Activated CD4-positive, alpha-beta T cell treated with anti-CD3 and anti-CD28 coated beads, Interleukin-2, Interleukin-4, amounts not matched to agents 100 ng/mL and 50 ng/mL, durations not matched to agents 16 hours and 8 hours (primary cell): ENCODE measurements around the gene SPDL1.
"Not testable (repeated sequence)": the region's sequence is repeated elsewhere in the genome, so short reads cannot be mapped to it uniquely, and the experiment has no call there.

Experiments
- DNase-seq: peaks from one replicate; pipeline ENCODE4 v3.0.0-alpha.2; 2020; ENCODE audit warnings: low spot score

The SPDL1 gene

DNA sequence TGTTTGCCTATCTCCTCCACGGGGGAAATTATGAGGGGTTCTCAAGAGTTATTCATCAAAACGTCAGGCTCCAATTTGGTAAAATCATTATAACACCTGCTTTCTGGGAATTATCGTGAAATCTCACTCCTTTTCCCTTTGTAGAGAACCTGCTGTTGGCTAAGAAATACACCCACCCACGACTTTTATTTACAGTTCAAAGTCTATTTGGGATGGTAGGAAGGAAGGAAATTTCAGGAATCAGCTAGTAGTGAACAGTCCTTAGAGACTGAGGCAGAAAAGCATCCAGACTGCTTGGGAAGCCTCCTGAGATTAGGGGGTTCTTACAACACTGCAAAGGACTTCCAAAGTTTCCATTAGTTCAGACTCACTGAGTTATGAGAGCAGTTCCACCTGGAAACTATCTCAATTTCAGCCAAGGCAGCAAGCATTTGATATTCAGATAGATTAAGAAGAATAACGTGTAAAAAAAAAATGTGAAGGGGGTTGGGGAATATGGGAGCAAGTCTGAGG, 9.4 kb upstream of the SPDL1 start:
- DNase-seq, result no peak

DNA sequence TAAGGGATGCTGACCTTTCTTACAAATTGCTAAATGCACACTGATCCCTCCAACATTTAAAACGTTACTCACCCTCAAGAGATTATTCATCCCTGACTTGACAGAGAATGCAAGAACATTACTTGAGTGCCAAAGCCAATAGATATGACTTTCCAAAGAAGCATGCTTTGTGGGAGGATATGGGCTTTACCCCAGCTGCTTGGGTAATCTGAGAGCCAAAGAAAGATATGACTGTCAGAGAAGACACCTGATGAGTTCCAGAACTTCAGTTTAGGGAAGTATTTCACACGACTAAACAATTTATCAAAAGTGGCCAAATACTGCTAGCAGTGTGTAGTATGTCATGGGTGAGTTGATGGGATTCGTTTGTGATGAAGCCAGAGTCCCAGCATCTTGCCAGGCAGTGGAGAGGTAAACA, 7.4 kb upstream of the SPDL1 start:
- no peak for DNase-seq

DNA sequence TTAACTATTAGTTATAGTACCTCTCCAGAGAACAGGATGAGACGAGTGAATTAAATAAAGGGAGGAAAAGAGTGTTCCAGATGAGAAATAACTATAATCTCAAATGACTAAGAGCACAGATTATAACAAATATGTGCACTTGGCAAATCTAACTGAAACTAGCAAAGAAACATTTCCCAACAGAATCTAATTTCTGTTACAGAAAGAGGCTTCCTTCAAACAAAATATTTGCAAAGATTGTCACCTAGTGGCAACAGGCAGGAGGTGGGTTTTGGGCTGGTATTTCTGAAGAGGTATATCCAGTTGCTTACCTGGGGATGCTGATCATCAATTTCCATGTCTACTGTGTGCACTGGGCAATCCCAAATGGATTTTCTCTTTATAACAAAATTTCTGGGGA, 5.6 kb upstream of the SPDL1 start:
- DNase-seq, result no peak

DNA sequence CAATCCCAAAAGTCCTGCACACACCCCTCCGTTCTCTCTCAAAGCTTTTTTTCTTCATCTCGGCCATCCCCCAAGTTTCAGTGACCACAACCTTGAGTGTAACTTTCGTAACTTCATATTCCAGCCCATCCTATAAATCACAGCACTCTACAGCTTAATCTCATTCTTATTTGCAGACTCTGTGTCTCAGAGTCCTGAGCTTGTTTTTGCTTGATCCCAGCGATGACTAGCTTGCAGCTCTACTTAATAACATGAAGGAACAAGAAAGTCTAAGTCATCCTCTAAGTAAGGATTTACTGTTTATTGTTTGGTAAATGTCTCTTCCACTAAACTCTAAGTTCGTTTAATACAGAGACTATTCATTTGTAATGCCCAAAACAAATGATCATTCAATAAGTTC, 2.6 kb upstream of the SPDL1 start:
- DNase-seq, result no peak

DNA sequence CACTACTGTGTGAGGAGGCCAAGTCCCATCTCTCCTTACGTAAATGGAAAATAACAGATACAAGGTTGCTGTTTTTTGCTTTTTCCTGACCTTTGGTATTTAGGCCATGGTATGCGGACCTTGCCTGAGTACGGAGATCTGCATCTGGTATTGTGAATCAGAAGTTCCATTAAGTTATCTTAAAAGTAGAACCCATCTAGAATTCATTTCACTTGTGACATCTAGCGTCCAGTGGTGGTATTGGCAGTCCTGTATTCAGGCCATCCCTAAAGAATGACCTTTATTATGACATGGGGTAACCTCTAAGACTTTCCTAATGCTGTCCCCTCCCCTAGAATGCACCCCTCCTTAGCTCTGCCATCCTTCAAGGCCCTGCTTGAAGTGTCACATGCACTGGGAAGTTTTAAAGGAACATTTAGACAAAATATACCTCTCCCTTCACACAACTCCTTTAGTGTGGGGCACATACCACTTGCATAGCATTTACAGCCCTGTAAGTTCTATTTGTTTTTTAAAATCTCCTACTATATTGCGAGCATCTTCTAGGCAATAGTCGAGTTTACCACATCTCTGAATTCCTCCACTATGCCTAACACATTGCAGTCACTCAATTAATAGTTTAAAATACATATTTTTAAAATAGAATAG, 1.9 kb upstream of the SPDL1 start:
- DNase-seq, result peak; percentile 75

DNA sequence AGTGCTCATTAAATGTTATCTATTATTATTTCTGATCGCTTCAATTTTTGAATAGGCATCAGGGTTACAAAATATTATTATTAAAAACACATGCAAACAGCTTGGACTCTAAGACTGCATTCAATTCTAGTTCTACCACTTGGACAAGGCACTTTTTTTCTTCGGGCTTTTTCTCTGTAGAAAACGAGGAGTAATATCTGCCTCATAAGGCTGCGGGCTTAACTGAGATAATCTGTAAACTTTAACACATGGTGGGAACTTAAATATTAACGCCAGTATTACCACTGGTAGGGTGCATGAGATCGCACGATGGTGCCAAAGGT, 511 bp upstream of the SPDL1 start:
- DNase-seq, result no peak

DNA sequence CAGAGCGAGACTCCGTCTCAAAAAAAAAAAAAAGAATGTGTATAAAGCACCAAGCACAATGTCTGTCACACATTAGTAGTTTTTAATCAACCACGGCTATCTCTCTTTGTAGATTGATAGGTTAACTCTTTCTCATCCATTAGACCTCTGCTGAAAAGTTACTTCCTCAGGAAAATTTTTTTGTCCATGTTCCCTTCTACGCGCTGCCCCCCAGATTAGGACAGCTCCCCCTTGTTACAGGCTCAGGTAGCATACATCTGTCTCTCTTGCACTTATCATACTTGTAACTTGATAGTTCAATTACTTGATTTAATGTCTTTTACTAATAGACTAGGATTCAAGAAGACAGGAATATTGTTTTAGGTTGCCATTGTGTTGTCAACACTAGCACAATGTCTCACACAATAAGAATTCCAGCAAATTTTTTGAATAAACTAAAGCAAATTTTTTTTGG, 1.5 kb downstream of the SPDL1 start:
- DNase-seq, result no peak

DNA sequence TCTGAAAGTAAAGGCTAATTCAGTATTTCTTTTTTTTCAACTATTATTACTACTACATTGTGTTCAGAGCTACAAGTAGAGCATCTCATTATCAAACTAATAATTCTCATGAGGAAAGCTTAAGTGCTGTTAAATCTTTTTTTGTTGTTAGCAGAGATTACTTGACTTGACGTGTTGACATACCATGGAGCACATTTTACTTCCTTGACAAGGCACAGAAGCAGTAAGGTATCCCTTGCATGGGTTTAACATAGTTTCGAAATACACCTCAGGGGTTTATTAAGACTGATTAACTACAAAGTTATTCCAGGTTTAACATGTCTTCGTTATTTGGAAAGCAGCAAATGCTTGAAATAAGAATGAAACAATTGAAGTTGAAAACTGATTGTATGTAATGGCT, 7.0 kb downstream of the SPDL1 start:
- no peak for DNase-seq

DNA sequence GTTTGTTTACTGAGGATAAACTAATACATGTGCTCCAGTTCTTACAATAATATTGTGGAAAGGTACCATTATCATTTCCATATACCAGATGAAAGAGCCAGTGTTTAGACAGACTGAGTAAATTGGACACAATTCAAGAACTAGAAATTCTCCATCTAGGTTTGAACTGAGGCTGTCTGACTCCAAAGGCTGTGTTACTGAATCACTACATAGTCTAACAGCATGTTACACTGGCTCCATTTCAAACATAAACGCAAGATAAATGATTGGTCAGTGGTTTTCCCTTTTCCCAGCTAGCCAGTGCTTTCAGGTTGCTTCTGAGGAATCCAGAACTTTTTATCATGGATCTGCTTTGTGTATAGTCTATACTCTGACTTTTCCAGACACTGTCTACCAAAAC, 8.1 kb downstream of the SPDL1 start:
- no peak for DNase-seq

DNA sequence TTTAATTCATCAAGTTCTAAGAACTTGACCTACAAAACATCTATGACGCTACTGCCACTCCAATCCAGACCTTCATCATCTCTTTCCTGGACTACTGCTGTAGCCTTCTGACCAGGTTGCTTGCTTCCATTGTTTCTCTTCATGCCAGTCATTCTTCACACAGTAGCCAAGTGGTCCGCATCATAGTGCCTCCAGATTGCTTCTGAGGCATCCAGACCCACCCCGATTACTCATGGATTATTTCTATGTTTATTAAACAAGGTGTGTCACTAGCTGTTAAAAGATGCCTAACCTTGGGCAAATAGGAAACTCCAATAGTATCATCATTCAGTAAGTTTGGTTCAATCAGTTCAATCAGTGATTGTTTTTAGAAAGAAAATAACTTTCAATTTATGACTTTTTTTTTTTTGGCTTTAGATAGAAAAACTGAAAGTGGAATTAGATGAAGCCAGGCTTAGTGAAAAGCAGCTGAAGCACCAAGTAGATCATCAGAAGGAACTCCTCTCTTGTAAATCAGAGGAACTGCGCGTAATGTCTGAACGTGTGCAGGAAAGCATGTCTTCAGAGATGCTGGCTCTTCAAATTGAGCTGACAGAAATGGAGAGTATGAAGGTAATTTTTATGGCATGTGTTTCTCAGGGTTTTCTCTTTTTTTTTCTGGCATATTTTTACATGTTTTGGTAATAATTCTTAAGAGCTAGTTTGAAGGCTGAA, 9.5 kb downstream of the SPDL1 start:
- DNase-seq, result no peak

DNA sequence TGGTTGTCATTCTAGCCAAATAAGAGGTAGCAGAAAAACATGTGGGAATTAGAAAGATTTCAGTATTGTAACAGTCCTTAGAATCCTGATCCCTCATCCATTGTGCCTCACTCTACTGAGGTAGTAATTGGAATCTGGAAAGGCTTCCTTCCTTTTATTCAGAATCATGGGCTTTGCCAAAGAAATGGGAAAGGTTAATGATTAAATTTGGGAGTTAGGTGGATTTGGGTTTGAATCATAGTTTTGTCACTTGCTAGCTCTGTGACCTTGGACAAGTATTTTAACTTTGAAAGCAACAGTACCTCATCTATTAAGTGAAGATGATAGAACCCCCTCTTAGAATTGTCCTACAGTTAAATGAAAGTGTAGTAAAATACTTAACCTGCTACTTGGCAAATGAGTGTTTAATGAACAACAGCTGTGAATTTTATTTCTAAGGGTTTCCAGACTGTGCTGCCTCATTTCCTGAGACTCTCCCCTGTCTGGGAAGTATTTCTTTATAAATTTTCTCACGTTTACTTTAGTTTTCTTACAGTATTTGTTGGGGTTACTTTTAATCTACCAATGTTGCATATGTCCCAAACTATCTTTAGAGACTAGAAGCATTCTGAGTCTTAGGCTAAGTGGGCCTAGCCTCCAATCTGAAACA, 11.7 kb downstream of the SPDL1 start:
- DNase-seq, result no peak

DNA sequence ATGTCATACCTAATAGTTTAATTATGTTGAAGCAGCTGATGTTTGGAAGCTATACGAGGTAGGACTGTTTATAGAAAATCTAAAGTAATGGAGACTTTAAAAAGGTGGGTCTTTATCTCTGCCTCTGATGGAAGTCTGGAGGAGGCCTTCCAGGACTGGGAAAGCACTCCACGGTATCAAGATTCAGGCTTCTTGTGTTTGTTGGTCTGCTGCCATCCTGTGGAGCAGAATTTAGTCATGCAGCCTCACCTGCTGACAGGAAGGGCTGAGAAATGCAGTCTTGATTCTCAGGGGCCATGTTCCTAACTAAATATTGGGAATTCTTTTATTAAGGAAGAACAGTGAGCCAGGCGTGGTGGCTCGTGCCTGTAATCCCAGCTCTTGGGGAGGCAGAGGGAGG, 15.9 kb downstream of the SPDL1 start:
- no peak for DNase-seq

DNA sequence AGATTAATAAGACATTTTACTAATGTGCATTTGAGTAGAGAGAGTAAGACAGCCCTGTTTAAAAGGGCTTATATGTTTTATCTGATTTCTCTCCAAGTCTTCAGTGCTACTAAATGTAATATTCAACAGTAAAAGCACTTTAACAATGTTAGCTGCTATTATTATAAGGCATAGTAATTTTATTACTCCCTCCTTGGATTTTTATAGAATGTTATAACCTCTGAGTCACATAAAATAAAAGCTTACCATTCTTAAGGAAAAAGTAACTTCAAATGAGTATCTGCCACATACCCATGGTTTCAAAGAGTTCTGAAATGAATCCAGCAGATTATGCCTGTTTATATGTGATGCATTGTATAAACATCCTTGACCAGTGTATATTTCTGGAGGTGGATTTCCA, 19.0 kb downstream of the SPDL1 start:
- no peak for DNase-seq

DNA sequence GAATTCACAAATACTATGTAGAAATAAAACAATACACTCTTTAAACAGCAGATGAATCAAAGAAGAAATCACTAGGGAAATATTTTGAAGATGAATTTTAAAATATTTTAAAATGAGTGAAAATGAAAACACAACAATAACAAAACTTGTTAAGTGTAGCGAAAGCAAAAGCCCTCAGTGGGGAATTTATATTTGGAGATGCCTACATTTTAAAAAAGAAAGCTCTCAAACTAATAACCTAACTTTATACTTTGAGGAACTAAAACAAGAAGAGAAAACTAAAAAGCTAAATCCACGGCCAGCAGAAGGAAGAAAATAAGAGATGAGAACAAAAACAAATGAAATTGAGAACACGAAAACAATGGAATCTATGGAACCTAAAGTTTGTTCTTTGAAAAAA, 22.7 kb downstream of the SPDL1 start:
- no peak for DNase-seq

DNA sequence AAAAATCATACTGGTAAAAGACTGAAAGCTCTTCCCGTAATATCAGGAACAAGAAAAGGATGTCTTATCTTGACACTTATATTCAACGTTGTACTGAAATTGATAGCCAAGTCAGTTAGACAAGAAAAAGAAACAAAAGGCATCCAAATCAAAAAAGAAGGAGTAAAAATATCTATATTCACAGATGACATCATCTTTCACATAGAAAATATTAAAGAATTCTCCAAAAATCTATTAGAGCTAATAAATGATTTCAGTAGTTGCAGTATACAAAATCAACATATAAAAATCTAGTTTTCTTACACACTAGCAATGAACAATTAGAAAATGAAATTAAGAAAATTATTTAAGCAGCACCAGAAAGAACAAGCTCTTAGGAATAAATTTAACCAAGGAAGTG, 24.3 kb downstream of the SPDL1 start:
- DNase-seq, result no peak

DNA sequence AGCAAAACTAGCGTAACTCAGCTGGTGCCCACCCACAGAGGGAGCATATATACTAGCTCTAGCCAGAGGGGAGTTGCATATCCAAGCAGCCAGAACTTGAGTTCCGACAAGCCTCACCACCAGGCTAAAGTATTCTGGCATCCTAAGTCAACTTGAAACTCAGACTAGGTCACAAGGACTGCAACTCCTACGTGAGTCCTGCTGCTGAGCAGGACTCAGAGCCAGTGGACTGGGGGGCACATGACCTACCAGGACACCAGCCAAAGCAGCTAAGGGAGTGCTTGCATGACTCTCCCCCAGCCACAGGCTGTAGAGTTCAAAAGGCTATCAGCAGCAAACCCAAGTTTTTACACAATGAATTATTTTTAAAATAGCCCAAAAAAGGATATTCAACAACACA, 26.1 kb downstream of the SPDL1 start:
- no peak for DNase-seq

DNA sequence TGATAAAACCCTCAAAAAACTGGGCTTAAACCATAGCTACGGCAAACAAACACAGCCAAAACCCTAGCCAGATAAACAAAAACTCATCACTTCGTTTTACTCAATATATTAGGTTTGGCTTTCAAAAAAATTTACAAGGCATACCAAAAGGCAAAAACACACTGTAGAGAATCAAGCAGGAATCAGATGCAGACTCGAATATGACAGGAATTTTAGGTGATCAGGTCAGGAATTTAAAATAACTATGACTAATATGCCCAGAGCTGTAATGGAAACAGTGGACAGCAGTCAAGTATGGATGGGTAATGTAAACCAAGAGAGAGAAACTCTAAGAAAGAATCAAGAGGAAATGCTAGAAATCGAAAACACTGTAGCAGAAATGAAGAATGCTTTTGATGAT, 27.0 kb downstream of the SPDL1 start:
- no peak for DNase-seq

DNA sequence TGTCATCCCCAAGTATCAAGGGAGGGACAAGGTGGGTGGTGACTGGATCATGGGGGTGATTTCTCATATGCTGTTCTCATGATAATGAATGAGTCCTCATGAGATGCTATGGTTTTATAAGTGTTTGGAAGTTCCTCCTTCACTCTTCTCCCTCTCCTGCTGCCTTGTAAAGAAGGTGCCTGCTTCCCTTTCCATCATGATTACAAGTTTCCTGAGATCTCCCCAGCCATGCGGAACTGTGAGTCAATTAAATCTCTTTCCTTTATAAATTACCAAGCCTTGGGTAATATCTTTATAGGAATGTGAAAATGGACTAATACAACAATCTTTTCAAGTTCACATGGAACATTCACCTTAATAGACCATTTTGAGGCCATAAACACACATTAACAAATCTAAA, 32.0 kb downstream of the SPDL1 start:
- DNase-seq, result no peak

DNA sequence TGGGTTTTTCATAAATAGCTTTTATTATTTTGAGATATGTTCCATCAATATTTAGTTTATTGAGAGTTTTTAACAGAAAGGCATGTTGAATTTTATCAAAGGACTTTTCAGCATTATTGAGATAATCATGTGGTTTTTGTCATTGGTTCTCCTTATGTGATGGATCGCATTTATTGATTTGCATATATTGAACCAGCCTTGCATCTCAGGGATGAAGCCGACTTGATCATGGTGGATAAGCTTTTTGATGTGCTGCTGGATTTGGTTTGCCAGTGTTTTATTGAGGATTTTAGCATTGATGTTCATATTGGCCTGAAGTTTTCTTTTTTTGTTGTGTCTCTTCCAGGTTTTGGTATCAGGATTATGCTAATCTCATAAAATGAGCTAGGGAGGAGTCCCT, 40.7 kb downstream of the SPDL1 start:
- DNase-seq, result not testable (repeated sequence)

DNA sequence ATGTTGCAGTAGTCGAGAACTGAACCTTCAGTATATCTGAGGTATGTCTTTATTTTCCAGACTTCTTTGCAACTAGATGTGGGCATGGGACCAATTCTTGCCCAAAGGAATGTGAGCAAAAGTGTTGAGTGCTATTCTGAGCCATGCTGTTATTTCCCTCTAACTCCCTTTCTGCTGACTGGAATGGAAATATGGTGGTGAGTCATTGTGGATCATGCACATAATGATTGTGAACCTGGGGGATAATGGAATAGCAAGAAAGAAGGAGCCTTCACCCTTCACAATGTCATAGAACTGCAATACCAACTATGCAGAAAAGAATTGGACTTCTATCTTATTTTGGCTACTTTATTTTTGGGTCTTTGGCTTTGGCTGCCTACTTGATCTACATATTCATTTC, 43.2 kb downstream of the SPDL1 start:
- DNase-seq, result no peak

DNA sequence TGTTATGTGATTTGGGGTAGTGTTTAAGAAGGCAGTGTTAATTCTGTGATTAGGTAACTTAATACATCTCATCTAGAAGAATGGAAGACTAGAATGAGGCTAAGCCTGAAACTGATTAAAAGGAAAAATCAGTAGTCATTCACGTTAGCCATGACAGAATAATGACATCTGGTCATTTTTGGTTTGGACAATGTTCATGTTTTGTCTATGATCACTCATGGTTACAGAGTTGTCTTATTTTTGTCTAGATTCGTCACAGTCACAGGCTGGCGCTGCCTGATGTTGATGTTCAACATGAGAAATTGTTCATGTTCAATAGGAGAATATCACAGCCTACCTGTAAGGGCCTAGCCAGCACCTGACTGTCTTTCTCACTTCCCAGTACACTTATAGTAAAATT, 44.0 kb downstream of the SPDL1 start:
- no peak for DNase-seq

DNA sequence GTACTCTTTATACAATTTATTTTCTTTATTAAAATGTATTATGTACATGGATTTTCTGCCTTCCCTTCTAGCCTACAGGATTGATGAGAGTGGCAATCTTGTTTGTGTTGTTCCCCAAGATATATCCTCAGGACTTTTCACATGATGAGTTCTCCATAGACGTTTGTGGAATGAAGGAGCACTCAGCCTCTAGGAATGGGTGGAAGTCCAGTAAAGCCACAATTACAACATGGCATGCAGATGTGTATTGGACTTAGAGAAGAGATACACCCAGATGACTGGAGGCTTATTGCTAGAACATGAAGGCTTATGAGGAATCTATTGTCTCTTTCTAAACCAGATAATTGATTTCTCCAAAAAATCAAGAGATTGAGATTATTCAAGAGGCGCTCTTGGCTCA, 45.3 kb downstream of the SPDL1 start:
- no peak for DNase-seq

DNA sequence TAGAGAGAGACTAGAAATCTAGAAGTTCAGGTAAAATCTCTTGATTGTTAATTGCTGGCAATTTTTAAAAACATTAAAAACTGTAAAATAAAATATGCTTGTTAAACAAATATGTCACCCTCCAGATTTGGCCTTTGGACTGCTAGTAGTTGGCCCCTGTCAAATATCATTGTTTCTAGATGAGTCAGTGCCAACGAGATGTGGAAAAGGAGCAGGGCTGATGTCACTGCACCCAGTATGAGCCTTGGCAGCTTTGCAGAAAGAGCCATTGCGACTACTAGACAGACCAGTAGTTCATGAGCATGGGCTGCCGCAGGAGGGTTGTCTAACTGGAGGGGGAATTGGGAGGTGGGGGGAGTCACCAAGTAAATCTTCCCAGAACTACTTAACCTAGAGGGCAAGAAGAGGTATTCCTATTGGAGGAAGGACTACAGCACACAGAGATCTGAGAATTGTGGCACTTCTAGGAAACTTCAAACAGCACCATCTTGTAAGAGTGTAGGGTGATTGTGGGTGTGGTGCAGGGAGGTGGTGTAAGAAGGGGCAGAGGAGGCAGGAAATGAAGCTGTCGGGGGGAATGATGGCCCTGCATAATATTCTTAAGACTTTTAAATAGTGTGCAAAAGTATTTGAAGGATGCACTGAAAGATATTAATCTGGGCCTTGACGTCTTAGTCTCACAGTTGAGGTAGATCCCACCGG, 46.4 kb downstream of the SPDL1 start:
- peak; percentile 77 for DNase-seq
